ENCODE results near the gene DPYSL5. TPM values are rescaled to one million over a fixed set of nuclear protein-coding genes. Genes with fewer than 3 reads are reported as not detected.

DPYSL5 gene
- total and polyA plus RNA-seq, 3 donors from 2014 or later: 2.8 to 22.3 (median 5.5) TPM

DNA sequence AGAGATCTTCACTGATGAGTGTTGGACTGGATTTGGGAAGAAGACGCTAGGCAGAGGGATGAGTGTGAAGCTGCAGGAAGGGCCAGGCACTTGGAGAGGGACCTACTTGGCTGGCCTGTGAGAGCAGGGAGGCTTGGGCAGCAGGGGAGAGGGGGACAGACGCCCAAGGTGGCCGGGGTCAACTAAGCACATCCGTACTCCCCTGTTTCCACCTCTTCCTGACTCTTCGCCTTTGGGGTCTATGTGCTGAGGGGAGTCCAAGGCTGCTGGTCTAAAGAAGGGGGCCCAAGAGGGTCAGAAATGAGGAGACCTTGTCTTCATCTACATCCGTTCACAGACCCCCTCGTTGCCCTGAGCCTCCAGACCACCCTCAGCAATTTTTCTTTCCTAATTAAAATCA lies 16.7 kb downstream of the DPYSL5 start:
- Histone ChIP-seq H3K4me3 (no peak overlapping the region), H3K27me3 (no peaks in the 10 kb centered on the region), H3K36me3 (ENCODE audit: low read depth, missing control alignments) (no peaks in the 10 kb centered on the region), H3K9me3 (no peaks in the 10 kb centered on the region), H3K4me1 (no peaks in the 10 kb centered on the region), H3K27ac (no peak overlapping the region)
- 88 to 90% methylated on average over 7 of the region's 7 CpGs for WGBS, 2 donors
- TF ChIP-seq POLR2A (IDR thresholded peaks at IDR 0.05): no peak
- TF ChIP-seq, protein P1, sequence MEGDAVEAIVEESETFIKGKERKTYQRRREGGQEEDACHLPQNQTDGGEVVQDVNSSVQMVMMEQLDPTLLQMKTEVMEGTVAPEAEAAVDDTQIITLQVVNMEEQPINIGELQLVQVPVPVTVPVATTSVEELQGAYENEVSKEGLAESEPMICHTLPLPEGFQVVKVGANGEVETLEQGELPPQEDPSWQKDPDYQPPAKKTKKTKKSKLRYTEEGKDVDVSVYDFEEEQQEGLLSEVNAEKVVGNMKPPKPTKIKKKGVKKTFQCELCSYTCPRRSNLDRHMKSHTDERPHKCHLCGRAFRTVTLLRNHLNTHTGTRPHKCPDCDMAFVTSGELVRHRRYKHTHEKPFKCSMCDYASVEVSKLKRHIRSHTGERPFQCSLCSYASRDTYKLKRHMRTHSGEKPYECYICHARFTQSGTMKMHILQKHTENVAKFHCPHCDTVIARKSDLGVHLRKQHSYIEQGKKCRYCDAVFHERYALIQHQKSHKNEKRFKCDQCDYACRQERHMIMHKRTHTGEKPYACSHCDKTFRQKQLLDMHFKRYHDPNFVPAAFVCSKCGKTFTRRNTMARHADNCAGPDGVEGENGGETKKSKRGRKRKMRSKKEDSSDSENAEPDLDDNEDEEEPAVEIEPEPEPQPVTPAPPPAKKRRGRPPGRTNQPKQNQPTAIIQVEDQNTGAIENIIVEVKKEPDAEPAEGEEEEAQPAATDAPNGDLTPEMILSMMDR (IDR thresholded peaks at IDR 0.05): no peak
- DNase-seq: no peak
- intact Hi-C loops (cut with DNase I; ENCODE audit: low total_unique reads): no loop called here

GRCh38 chr2:26870585-26871095 lies 22.7 kb downstream of the DPYSL5 start:
- TF ChIP-seq POLR2A (IDR thresholded peaks at IDR 0.05): no peak
- TF ChIP-seq, protein P1 (IDR thresholded peaks at IDR 0.05): no peak
- DNase-seq: no peak

GRCh38 chr2:26873286-26873983 lies 25.5 kb downstream of the DPYSL5 start:
- no peaks in the 10 kb centered on the region for H3K27me3 ChIP-seq
- 78 to 83% methylated on average over 6 of the region's 6 CpGs for WGBS, 2 donors
- no peak for DNase-seq
- no peak overlapping the region for H3K27ac ChIP-seq
- no peak overlapping the region for H3K4me3 ChIP-seq
- no peaks in the 10 kb centered on the region for H3K4me1 ChIP-seq
- intact Hi-C loops (cut with DNase I; ENCODE audit: low total_unique reads): no loop called here
- H3K36me3 ChIP-seq (ENCODE audit: low read depth, missing control alignments): no peaks in the 10 kb centered on the region
- no peaks in the 10 kb centered on the region for H3K9me3 ChIP-seq
- TF ChIP-seq, protein P1 (IDR thresholded peaks at IDR 0.05): no peak
- no peak for TF ChIP-seq POLR2A (IDR thresholded peaks at IDR 0.05)

More at GRCh38 chr2:26870585-26871095, 22.7 kb downstream of the DPYSL5 start:
- Histone ChIP-seq H3K27ac (no peak overlapping the region), H3K4me3 (no peak overlapping the region), H3K4me1 (no peaks in the 10 kb centered on the region), H3K27me3 (no peaks in the 10 kb centered on the region), H3K36me3 (ENCODE audit: low read depth, missing control alignments) (no peaks in the 10 kb centered on the region), H3K9me3 (no peaks in the 10 kb centered on the region)
- 94 to 96% methylated on average over 4 of the region's 4 CpGs for WGBS, 2 donors
- intact Hi-C loops (cut with DNase I; ENCODE audit: low total_unique reads): no loop called here

DNA sequence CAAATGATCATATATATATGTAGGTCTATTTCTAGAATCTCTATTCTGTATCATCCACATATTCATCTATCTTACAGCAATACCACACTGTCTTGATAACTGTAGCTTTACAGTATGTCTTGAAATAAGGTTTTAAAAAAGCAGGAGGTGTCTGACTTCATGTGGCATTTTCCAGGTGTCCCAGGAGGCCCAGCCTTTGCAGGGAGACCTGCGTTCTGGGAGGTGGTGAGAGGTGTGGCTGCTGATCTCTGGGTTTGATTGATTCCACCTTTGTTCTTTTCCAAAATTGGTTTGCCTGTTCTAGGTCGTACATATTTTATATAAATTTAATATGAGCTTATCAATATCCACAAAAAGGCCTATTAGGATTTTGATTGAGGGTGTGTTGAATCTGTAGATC lies 26.6 kb downstream of the DPYSL5 start:
- 87% methylated on average over 2 of the region's 2 CpGs for WGBS, 2 donors
- Histone ChIP-seq H3K4me3 (no peak overlapping the region), H3K36me3 (ENCODE audit: low read depth, missing control alignments) (no peaks in the 10 kb centered on the region), H3K9me3 (no peaks in the 10 kb centered on the region), H3K4me1 (no peaks in the 10 kb centered on the region), H3K27me3 (no peaks in the 10 kb centered on the region), H3K27ac (no peak overlapping the region)
- TF ChIP-seq, protein P1 (IDR thresholded peaks at IDR 0.05): no peak
- TF ChIP-seq POLR2A (IDR thresholded peaks at IDR 0.05): no peak
- no peak for DNase-seq
- intact Hi-C loops (cut with DNase I; ENCODE audit: low total_unique reads): no loop called here
